ENCODE results near the gene PODNL1.

Gene PODNL1

DNA sequence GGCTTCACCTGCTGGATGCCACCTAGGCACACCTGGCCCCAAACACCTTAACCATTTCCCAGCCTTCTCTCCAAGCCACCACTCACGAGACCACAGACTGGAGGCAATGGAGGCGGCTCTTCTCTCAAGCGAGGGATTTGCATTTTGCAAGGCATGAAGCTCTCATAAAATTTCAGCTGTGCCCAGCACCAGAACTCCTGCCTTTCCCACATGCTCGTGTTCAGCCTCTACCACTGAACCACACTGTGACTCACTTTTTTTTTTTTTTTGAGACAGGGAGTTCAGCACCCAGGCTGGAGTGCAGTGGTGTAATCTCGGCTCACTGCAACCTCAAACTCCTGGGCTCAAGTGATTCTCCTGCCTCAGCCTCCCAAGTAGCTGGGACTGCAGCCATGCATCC, 50.7 kb downstream of the PODNL1 start:
- no peak for DNase-seq

GRCh38 chr19:13887018-13887436, 51.2 kb downstream of the PODNL1 start:
- DNase-seq = no peak

DNA sequence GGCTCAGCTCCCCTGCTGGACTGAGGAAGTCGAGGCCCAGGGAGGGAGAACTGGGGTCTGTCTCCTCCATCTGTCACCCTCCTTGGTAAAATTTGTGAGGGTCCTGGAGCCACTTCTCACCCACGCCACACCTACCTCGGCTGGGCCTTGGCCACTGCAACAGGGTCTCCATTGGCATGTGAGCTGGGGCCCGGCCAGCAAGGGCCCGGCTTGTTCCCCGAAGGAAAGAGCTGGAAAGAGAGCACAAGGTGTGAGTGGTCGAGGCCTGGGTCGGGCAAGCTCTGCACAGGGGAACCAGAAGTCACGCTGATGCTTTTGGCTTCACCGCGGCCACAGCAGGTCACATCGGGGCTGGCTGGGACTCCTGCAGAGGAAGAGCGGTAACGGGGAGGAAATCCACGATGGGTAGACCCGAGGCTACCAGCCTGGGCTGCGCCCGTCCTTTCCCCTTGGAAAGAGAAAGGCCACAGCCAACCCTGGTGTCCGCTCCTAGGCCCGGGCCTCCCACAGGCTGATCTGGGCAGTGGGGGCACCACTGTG, 52.3 kb downstream of the PODNL1 start:
- no peak for DNase-seq

GRCh38 chr19:13884726-13885591, 53.3 kb downstream of the PODNL1 start:
- DNase-seq = peak; percentile 54

DNA sequence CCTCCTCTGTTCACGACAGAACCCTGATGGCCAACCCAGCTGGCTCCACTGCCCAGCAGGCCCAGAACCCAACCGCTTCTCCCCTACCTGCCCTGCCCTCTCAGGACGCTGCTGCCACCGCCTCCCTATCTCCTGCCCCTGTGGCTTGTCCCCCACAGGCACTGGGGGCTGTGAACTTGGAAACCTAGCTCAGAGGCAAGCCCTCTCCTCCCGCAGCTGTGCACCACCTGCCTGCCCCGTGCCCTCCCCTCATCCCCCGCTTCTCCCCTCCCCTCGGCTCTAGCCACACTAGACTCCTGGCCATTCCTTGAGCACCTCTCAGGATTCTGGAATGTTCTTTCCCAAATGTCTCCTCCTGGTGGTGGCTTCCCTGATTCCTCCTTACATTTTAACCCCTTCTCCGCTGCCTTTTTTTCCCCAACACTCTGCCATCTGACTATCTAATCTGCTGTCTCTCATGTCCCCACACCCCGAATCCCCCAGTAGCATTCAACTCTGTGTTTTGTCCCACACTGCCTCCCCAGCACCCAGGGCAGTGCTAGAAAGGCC, 54.6 kb downstream of the PODNL1 start:
- DNase-seq = no peak

- DNase-seq = no peak
These were observed 55.4 kb downstream of the PODNL1 start for GRCh38 chr19:13882836-13883235.

DNA sequence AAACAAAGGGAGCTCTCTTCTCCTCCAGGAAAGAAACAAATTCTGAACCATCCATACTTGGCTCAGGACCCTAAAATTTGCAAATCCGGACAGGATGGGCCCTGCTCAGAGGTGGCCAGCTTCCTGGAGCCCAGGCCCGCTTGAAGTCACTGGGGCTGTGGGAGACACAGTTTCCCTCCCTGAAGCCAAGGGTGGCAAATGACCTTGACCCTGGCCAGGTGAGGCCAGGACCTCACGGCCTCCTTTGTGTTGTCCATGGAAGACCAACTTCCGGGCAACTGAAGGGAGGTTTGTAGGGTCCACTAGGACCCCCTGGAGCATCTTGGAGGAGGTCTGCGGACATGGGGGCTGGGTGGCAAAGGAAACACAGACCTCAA, 55.8 kb downstream of the PODNL1 start:
- no peak for DNase-seq

- DNase-seq = no peak
These were observed 56.4 kb downstream of the PODNL1 start for GRCh38 chr19:13881692-13882418.

- DNase-seq = no peak
These were observed 56.9 kb downstream of the PODNL1 start for GRCh38 chr19:13881251-13881691.

Measured in DMS153 (cell line).